OCI-LY3 (cell line): ENCODE data around the gene CPTP.

Experiments
- H2AFZ ChIP-seq: fragments of 200-600, 300-600 bp; shearing (Covaris generic); 2 replicates; pipeline ENCODE4 v1.6.0; 2014; ENCODE audit warnings: antibody characterized with exemption, low read depth, low read length
- H3K27ac ChIP-seq: fragments of 200-600, 300-600 bp; sonication (generic); 2 replicates; pipeline ENCODE4 v1.5.1; 2014; ENCODE audit warnings: mild to moderate bottlenecking, low read length, moderate library complexity, mixed read lengths
- H3K27me3 ChIP-seq: fragments of 200-600, 300-600 bp; sonication (generic); 2 replicates; pipeline ENCODE4 v1.6.1; 2014; ENCODE audit warnings: low read depth, low read length, mixed read lengths
- H3K36me3 ChIP-seq: fragments of 200-600, 300-600 bp; sonication (generic); replicated peaks from 2 replicates; pipeline ENCODE3; 2014; ENCODE audit warnings: low read depth, low read length, mixed read lengths
- H3K4me1 ChIP-seq: fragments of 300-600, 200-600 bp; sonication (generic); 2 replicates; pipeline ENCODE4 v1.6.1; 2014; ENCODE audit warnings: low read length, mixed read lengths
- H3K4me2 ChIP-seq: fragments of 200-600, 300-600 bp; sonication (generic); 2 replicates; pipeline ENCODE4 v1.6.1; 2014; ENCODE audit warnings: low read length, mixed read lengths
- H3K4me3 ChIP-seq: fragments of 300-600, 200-600 bp; sonication (generic); 2 replicates; pipeline ENCODE4 v1.5.1; 2014; ENCODE audit warnings: antibody characterized with exemption, mild to moderate bottlenecking, low read length, moderate library complexity
- H3K79me2 ChIP-seq: fragments of 300-600, 200-600 bp; shearing (Covaris generic); 2 replicates; pipeline ENCODE4 v1.6.1; 2014; ENCODE audit warnings: mild to moderate bottlenecking, low read length, mixed read lengths
- H3K9ac ChIP-seq: fragments of 300-600, 200-600 bp; shearing (Covaris generic); 2 replicates; pipeline ENCODE4 v1.6.0; 2014; ENCODE audit warnings: mild to moderate bottlenecking, low read length, moderate library complexity
- H3K9me3 ChIP-seq: fragments of 200-600, 300-600 bp; shearing (Covaris generic); 2 replicates; pipeline ENCODE4 v1.6.1; 2014; ENCODE audit warnings: low read length, mixed read lengths; ENCODE audit not compliant: insufficient read depth
- H4K20me1 ChIP-seq: fragments of 200-600, 300-600 bp; sonication (generic); 2 replicates; pipeline ENCODE4 v1.6.1; 2016; ENCODE audit warnings: low read length, mixed read lengths; ENCODE audit not compliant: insufficient read depth
- EZH2phosphoT487 ChIP-seq: fragments of 200-600 bp; shearing (Covaris generic); IDR thresholded peaks from 2 replicates; pipeline ENCODE4 v1.6.1; 2018; ENCODE audit warnings: antibody characterized with exemption, mixed run types, low read depth
- TF ChIP-seq, protein P1 (sequence below): fragments of 200-600, 300-600 bp; sonication (generic); IDR thresholded peaks from 2 replicates; pipeline ENCODE4 v1.5.1; 2014; ENCODE audit warnings: antibody characterized with exemption, low read length, low read depth

CPTP gene

GRCh38 chr1:1370771-1371300 lies 46.2 kb downstream of the CPTP start:
- TF ChIP-seq EZH2phosphoT487 = no peak
- TF ChIP-seq, protein P1, sequence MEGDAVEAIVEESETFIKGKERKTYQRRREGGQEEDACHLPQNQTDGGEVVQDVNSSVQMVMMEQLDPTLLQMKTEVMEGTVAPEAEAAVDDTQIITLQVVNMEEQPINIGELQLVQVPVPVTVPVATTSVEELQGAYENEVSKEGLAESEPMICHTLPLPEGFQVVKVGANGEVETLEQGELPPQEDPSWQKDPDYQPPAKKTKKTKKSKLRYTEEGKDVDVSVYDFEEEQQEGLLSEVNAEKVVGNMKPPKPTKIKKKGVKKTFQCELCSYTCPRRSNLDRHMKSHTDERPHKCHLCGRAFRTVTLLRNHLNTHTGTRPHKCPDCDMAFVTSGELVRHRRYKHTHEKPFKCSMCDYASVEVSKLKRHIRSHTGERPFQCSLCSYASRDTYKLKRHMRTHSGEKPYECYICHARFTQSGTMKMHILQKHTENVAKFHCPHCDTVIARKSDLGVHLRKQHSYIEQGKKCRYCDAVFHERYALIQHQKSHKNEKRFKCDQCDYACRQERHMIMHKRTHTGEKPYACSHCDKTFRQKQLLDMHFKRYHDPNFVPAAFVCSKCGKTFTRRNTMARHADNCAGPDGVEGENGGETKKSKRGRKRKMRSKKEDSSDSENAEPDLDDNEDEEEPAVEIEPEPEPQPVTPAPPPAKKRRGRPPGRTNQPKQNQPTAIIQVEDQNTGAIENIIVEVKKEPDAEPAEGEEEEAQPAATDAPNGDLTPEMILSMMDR = no peak
- no peak overlapping the region for H3K27ac ChIP-seq
- H3K4me2 ChIP-seq = no peak overlapping the region
- H3K79me2 ChIP-seq = peaks cover 33% of the 10 kb centered on the region
- peaks cover 4% of the 10 kb centered on the region for H3K36me3 ChIP-seq
- H3K4me3 ChIP-seq = no peak overlapping the region
- H3K4me1 ChIP-seq = peaks cover 17% of the 10 kb centered on the region
- H2AFZ ChIP-seq = no peak overlapping the region
- no peaks in the 10 kb centered on the region for H3K27me3 ChIP-seq
- no peak overlapping the region for H3K9ac ChIP-seq
- H3K9me3 ChIP-seq = peaks cover 10% of the 10 kb centered on the region; the same call in 1 of the 2 replicates
- H4K20me1 ChIP-seq = no peaks in the 10 kb centered on the region

DNA sequence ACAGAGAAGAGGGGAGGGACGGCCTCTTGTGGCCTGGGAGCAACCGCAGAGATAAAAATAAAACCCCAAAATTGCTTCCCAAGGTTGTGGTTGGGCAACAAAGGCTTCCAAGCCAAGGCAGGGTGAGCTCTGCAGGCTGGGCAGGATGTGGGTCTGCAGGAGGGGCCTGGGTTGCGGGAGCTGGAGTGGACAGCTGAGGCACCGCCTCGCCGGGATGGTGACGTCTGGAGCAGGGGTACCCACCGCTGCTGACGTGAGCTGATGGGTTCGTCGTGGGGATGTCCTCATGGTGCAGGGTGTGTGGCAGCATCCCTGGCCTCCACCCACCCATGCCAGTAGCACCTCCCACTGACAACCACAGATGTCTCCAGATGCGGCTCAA lies 46.8 kb downstream of the CPTP start:
- no peak overlapping the region for H3K27ac ChIP-seq
- H4K20me1 ChIP-seq = no peaks in the 10 kb centered on the region
- no peak overlapping the region for H3K9ac ChIP-seq
- peaks cover 36% of the 10 kb centered on the region for H3K79me2 ChIP-seq
- H3K4me1 ChIP-seq = peaks cover 22% of the 10 kb centered on the region
- peaks cover 9% of the 10 kb centered on the region for H3K36me3 ChIP-seq
- H3K9me3 ChIP-seq = peaks cover 10% of the 10 kb centered on the region; the same call in 1 of the 2 replicates
- TF ChIP-seq EZH2phosphoT487 = no peak
- TF ChIP-seq, protein P1 = no peak
- H3K4me3 ChIP-seq = no peak overlapping the region
- no peak overlapping the region for H2AFZ ChIP-seq
- no peaks in the 10 kb centered on the region for H3K27me3 ChIP-seq
- H3K4me2 ChIP-seq = no peak overlapping the region

- no peak overlapping the region for H3K4me3 ChIP-seq
- peaks cover 16% of the 10 kb centered on the region for H3K36me3 ChIP-seq
- no peak overlapping the region for H2AFZ ChIP-seq
- 0 out of 2 replicates have a peak overlapping the region, but pooled peaks have one; percentile 13 for H3K4me2 ChIP-seq
- peaks cover 36% of the 10 kb centered on the region for H3K79me2 ChIP-seq
- H3K27me3 ChIP-seq = no peaks in the 10 kb centered on the region
- H3K9me3 ChIP-seq = peaks cover 4% of the 10 kb centered on the region; the same call in 1 of the 2 replicates
- H4K20me1 ChIP-seq = no peaks in the 10 kb centered on the region
- H3K9ac ChIP-seq = no peak overlapping the region
- TF ChIP-seq EZH2phosphoT487 = no peak
- TF ChIP-seq, protein P1 = peak; percentile 81
- peaks cover 23% of the 10 kb centered on the region for H3K4me1 ChIP-seq
- H3K27ac ChIP-seq = no peak overlapping the region
Observed at GRCh38 chr1:1371746-1372711, 47.4 kb downstream of the CPTP start.

GRCh38 chr1:1373051-1373814 lies 48.6 kb downstream of the CPTP start:
- no peak overlapping the region for H2AFZ ChIP-seq
- no peaks in the 10 kb centered on the region for H3K9me3 ChIP-seq
- no peaks in the 10 kb centered on the region for H4K20me1 ChIP-seq
- peaks cover 36% of the 10 kb centered on the region for H3K79me2 ChIP-seq
- peaks cover 16% of the 10 kb centered on the region for H3K36me3 ChIP-seq
- TF ChIP-seq, protein P1 = no peak
- no peak for TF ChIP-seq EZH2phosphoT487
- H3K27ac ChIP-seq = no peak overlapping the region
- peak overlapping the region; percentile 64 for H3K4me2 ChIP-seq
- H3K9ac ChIP-seq = no peak overlapping the region
- peaks cover 23% of the 10 kb centered on the region for H3K4me1 ChIP-seq
- H3K27me3 ChIP-seq = no peaks in the 10 kb centered on the region
- 0 out of 2 replicates have a peak overlapping the region, but pooled peaks have one; percentile 92 for H3K4me3 ChIP-seq
